GM11168 (cell line): ENCODE results near the gene CMTM7.

Experiments
- in situ Hi-C: fragments of 300-500 bp; cut with MboI; formaldehyde crosslinking; loops from one replicate; pipeline ENCODE4 v1.12.0; 2022; ENCODE audit warnings: low sequenced_read_pairs; ENCODE audit not compliant: unreplicated experiment

The CMTM7 gene

GRCh38 chr3:32502946-32503286, 111.3 kb downstream of the CMTM7 start:
- in situ Hi-C loops, result loop anchor here (25.0 kb wide), 1 partner anchor 384 kb away; no protein-coding TSS in a partner anchor
